GM23338 (cell line): ENCODE data around the gene PPP2R2D. TPM values are rescaled to one million over a fixed set of nuclear protein-coding genes. Genes with fewer than 3 reads are reported as not detected.

ENCODE experiments used
- ATAC-seq: fragments of 200-7000 bp; cut with Tn5 transposase; 3 replicates; pipeline ENCODE4 v1.9.1; 2020
- DNase-seq: peaks from one replicate; pipeline ENCODE4 v3.0.0-alpha.2; 2015; ENCODE audit warnings: low spot score
- H2AFZ ChIP-seq: fragments of 200-600 bp; sonication (generic); 2 replicates; pipeline ENCODE4 v1.8.0; 2016; ENCODE audit warnings: antibody characterized with exemption, mild to moderate bottlenecking, moderate library complexity
- H3F3A ChIP-seq: fragments of 200-600 bp; sonication (generic); replicated peaks from 2 replicates; pipeline ENCODE4 v1.8.0; 2017; ENCODE audit warnings: antibody characterized with exemption, mixed run types, low read depth
- H3K27ac ChIP-seq: fragments of 200-600 bp; sonication (generic); 2 replicates; pipeline ENCODE4 v1.6.1; 2016; ENCODE audit warnings: low read depth
- H3K27me3 ChIP-seq: fragments of 200-600 bp; sonication (generic); 2 replicates; pipeline ENCODE4 v1.8.0; 2016; ENCODE audit warnings: mild to moderate bottlenecking, mixed run types, moderate library complexity; ENCODE audit not compliant: insufficient read depth
- H3K36me3 ChIP-seq: fragments of 200-600 bp; sonication (generic); 2 replicates; pipeline ENCODE4 v1.8.0; 2016; ENCODE audit warnings: mild to moderate bottlenecking; ENCODE audit not compliant: insufficient read depth
- H3K4me1 ChIP-seq: fragments of 200-600 bp; sonication (generic); 2 replicates; pipeline ENCODE4 v1.8.0; 2016; ENCODE audit warnings: mild to moderate bottlenecking, moderate library complexity; ENCODE audit not compliant: insufficient read depth
- H3K4me2 ChIP-seq: fragments of 200-600 bp; sonication (generic); 2 replicates; pipeline ENCODE4 v1.7.1; 2017; ENCODE audit warnings: mixed run types
- H3K4me3 ChIP-seq: fragments of 200-600 bp; sonication (generic); 2 replicates; pipeline ENCODE4 v1.6.1; 2016; ENCODE audit warnings: mixed run types
- H3K79me2 ChIP-seq: fragments of 200-600 bp; sonication (generic); replicated peaks from 2 replicates; pipeline ENCODE4 v1.8.0; 2017; ENCODE audit warnings: mild to moderate bottlenecking; ENCODE audit not compliant: insufficient read depth
- H3K9me2 ChIP-seq: fragments of 200-600 bp; sonication (generic); 2 replicates; pipeline ENCODE4 v1.8.0; 2017; ENCODE audit not compliant: insufficient read depth
- H4K20me1 ChIP-seq: fragments of 200-600 bp; sonication (generic); replicated peaks from 2 replicates; pipeline ENCODE4 v1.8.0; 2017; ENCODE audit warnings: mild to moderate bottlenecking; ENCODE audit not compliant: insufficient read depth
- H3K27ac Mint-ChIP-seq: 2 replicates; pipeline ENCODE4 v1.8.0; 2020; ENCODE audit warnings: inconsistent platforms, mild to moderate bottlenecking, moderate library complexity, mixed read lengths
- H3K27me3 Mint-ChIP-seq: 3 replicates; pipeline ENCODE4 v1.8.0; 2022; ENCODE audit warnings: low read depth, mild to moderate bottlenecking, moderate library complexity, mixed read lengths, inconsistent platforms; ENCODE audit not compliant: insufficient read depth, poor library complexity
- H3K36me3 Mint-ChIP-seq: 3 replicates; pipeline ENCODE4 v1.8.0; 2021; ENCODE audit warnings: low read depth, mild to moderate bottlenecking, inconsistent platforms, moderate library complexity, mixed read lengths
- H3K4me1 Mint-ChIP-seq: 3 replicates; pipeline ENCODE4 v1.8.0; 2020; ENCODE audit warnings: mild to moderate bottlenecking, inconsistent platforms, mixed read lengths
- H3K4me3 Mint-ChIP-seq: 3 replicates; pipeline ENCODE4 v1.8.0; 2021; ENCODE audit warnings: moderate library complexity, mild to moderate bottlenecking, inconsistent platforms, mixed read lengths
- H3K9me3 Mint-ChIP-seq: 3 replicates; pipeline ENCODE4 v1.8.0; 2020; ENCODE audit warnings: moderate library complexity, mild to moderate bottlenecking, inconsistent platforms, mixed read lengths
- CREB1 ChIP-seq: fragments of 250-450 bp; sonication (Bioruptor Pico); IDR thresholded peaks from 2 replicates; pipeline ENCODE4 v1.5.0; 2020; ENCODE audit warnings: low read depth, mild to moderate bottlenecking, moderate library complexity
- CTCF ChIP-seq, 2 experiments: fragments of 200-600 bp in 1 of 2; sonication (generic) in 1 of 2; conservative IDR thresholded peaks; 2 replicates each; pipeline versions ENCODE4 v1.5.1 to v1.6.1; 2016 to 2017; ENCODE audit warnings: antibody characterized with exemption in 2 of 2, low read depth in 2 of 2, mild to moderate bottlenecking in 2 of 2, moderate library complexity in 1 of 2
- ETS1 ChIP-seq: IDR thresholded peaks from 2 replicates; pipeline ENCODE4 v1.6.1; 2016; ENCODE audit warnings: antibody characterized with exemption
- EZH2 ChIP-seq: fragments of 200-600 bp; sonication (generic); IDR thresholded peaks from one replicate; pipeline ENCODE4 v1.8.0; 2017; ENCODE audit warnings: antibody characterized with exemption, mild to moderate bottlenecking, low read depth; ENCODE audit not compliant: unreplicated experiment
- EZH2phosphoT487 ChIP-seq: fragments of 200-600 bp; sonication (generic); IDR thresholded peaks from one replicate; pipeline ENCODE4 v1.8.1; 2018; ENCODE audit warnings: antibody characterized with exemption; ENCODE audit not compliant: unreplicated experiment
- JUNB ChIP-seq: IDR thresholded peaks from one replicate; pipeline ENCODE4 v1.6.1; 2016; ENCODE audit warnings: antibody characterized with exemption; ENCODE audit not compliant: unreplicated experiment
- NANOG ChIP-seq: IDR thresholded peaks from 2 replicates; pipeline ENCODE4 v1.6.1; 2016; ENCODE audit warnings: antibody characterized with exemption, borderline replicate concordance
- POLR2AphosphoS5 ChIP-seq: IDR thresholded peaks from 2 replicates; pipeline ENCODE4 v1.6.1; 2016; ENCODE audit warnings: antibody characterized with exemption, low read depth
- REST ChIP-seq: IDR thresholded peaks from one replicate; pipeline ENCODE4 v1.6.1; 2018; ENCODE audit warnings: antibody characterized with exemption; ENCODE audit not compliant: unreplicated experiment
- STAT1 ChIP-seq: IDR thresholded peaks from one replicate; pipeline ENCODE4 v1.6.1; 2016; ENCODE audit warnings: antibody characterized with exemption; ENCODE audit not compliant: unreplicated experiment
- ZNF114 ChIP-seq: fragments of 250-450 bp; sonication (Bioruptor Pico); IDR thresholded peaks from 2 replicates; pipeline ENCODE4 v1.5.0; 2020; ENCODE audit warnings: mild to moderate bottlenecking, moderate library complexity
- ZNF331 ChIP-seq: fragments of 250-450 bp; sonication (Bioruptor Pico); IDR thresholded peaks from 2 replicates; pipeline ENCODE4 v1.5.0; 2020; ENCODE audit warnings: low read depth, mild to moderate bottlenecking, moderate library complexity
- ZNF462 ChIP-seq: fragments of 250-450 bp; sonication (Bioruptor Pico); IDR thresholded peaks from 2 replicates; pipeline ENCODE4 v1.5.0; 2020; ENCODE audit warnings: mild to moderate bottlenecking, moderate library complexity
- polyA plus RNA-seq: library from polyadenylated mRNA; unstranded; fragments of >200 nt; fragmentation: Nextera tagmentation; extraction: Ambion mirVana; gene quantifications from 2 replicates; pipeline ENCODE4 v1.2.1, GENCODE V29; 2016
- total RNA-seq: library from RNA; depleted of rRNA; stranded (reverse); fragments of >200 nt; shearing (Covaris generic); gene quantifications from 2 replicates; pipeline ENCODE4 v1.2.3, GENCODE V29; 2014

PPP2R2D gene
- total and polyA plus RNA-seq, 2 experiments from 2014 or later, result 28.8 to 33.7 TPM

GRCh38 chr10:131994435-131994834, 93.6 kb downstream of the PPP2R2D start:
- no peak overlapping the region for H3K27ac Mint-ChIP-seq
- no peaks in the 10 kb centered on the region for H3K9me3 Mint-ChIP-seq
- DNase-seq (no peak), ATAC-seq (no peak)
- H4K20me1 ChIP-seq, result no peaks in the 10 kb centered on the region
- TF ChIP-seq EZH2phosphoT487, result no peak
- TF ChIP-seq CREB1 (CRISPR knock-in tag), result no peak
- TF ChIP-seq JUNB, result no peak
- no peak for TF ChIP-seq STAT1
- no peak for TF ChIP-seq ETS1
- TF ChIP-seq REST, result no peak
- no peak for TF ChIP-seq ZNF331 (CRISPR knock-in tag)
- TF ChIP-seq EZH2, result no peak
- TF ChIP-seq CTCF (conservative IDR thresholded peaks at IDR 0.05; ENCODE audit: low read depth in 2 of 2), result no peak
- no peak for TF ChIP-seq POLR2AphosphoS5
- no peak for TF ChIP-seq NANOG
- no peak for TF ChIP-seq ZNF114 (CRISPR knock-in tag)
- no peak for TF ChIP-seq ZNF462 (CRISPR knock-in tag)
- H3K36me3 ChIP-seq, result no peaks in the 10 kb centered on the region
- peaks cover 32% of the 10 kb centered on the region for H3K4me1 Mint-ChIP-seq
- H3K4me1 ChIP-seq, result peaks cover 23% of the 10 kb centered on the region
- no peaks in the 10 kb centered on the region for H3K9me2 ChIP-seq
- H3K4me2 ChIP-seq, result no peak overlapping the region
- no peaks in the 10 kb centered on the region for H3F3A ChIP-seq
- H3K27me3 Mint-ChIP-seq, result peaks cover 2% of the 10 kb centered on the region
- H3K4me3 Mint-ChIP-seq, result no peak overlapping the region
- H3K36me3 Mint-ChIP-seq, result no peaks in the 10 kb centered on the region
- H3K27ac ChIP-seq, result no peak overlapping the region
- H3K79me2 ChIP-seq, result no peaks in the 10 kb centered on the region
- no peaks in the 10 kb centered on the region for H3K27me3 ChIP-seq
- H3K4me3 ChIP-seq, result no peak overlapping the region
- no peak overlapping the region for H2AFZ ChIP-seq
